HG03575 (cell line): ENCODE results near the gene GPR26.

Experiments used
- ATAC-seq: cut with Tn5 transposase; IDR thresholded peaks from one replicate; pipeline ENCODE4 v1.9.1; 2021; ENCODE audit not compliant: unreplicated experiment, insufficient number of reproducible peaks, low FRiP score; ENCODE audit errors: extremely low read depth

GPR26 gene

GRCh38 chr10:123666318-123667236, at the start of gene GPR26:
TSS of gene GPR26 (plus strand) at chr10:123666355. CDS start at chr10:123666408, 53 bp downstream.
- no peak for ATAC-seq

GRCh38 chr10:123618224-123618623, 47.9 kb upstream of the GPR26 start:
- ATAC-seq, result no peak

- no peak for ATAC-seq
Measured at GRCh38 chr10:123619067-123619855, 46.9 kb upstream of the GPR26 start.

GRCh38 chr10:123620621-123621020, 45.5 kb upstream of the GPR26 start:
- ATAC-seq, result no peak

GRCh38 chr10:123621492-123621891, 44.7 kb upstream of the GPR26 start:
- no peak for ATAC-seq

- no peak for ATAC-seq
Measured at GRCh38 chr10:123621916-123622315, 44.2 kb upstream of the GPR26 start.

GRCh38 chr10:123622381-123622780, 43.8 kb upstream of the GPR26 start:
- no peak for ATAC-seq

- no peak for ATAC-seq
Measured at GRCh38 chr10:123624086-123624485, 42.1 kb upstream of the GPR26 start.

- ATAC-seq, result no peak
Measured at GRCh38 chr10:123633106-123633505, 33.0 kb upstream of the GPR26 start.

- ATAC-seq, result no peak
Measured at GRCh38 chr10:123633636-123634035, 32.5 kb upstream of the GPR26 start.

GRCh38 chr10:123634221-123634620, 31.9 kb upstream of the GPR26 start:
- ATAC-seq, result no peak

- ATAC-seq, result no peak
Measured at GRCh38 chr10:123635131-123635530, 31.0 kb upstream of the GPR26 start.

GRCh38 chr10:123635745-123636144, 30.4 kb upstream of the GPR26 start:
- no peak for ATAC-seq

- no peak for ATAC-seq
Measured at GRCh38 chr10:123636598-123637325, 29.4 kb upstream of the GPR26 start.

GRCh38 chr10:123637326-123637880, 28.8 kb upstream of the GPR26 start:
- no peak for ATAC-seq

GRCh38 chr10:123639131-123639530, 27.0 kb upstream of the GPR26 start:
- ATAC-seq, result no peak

GRCh38 chr10:123640016-123640535, 26.1 kb upstream of the GPR26 start:
- ATAC-seq, result no peak

GRCh38 chr10:123642293-123642692, 23.9 kb upstream of the GPR26 start:
- no peak for ATAC-seq

GRCh38 chr10:123642697-123643096, 23.5 kb upstream of the GPR26 start:
- no peak for ATAC-seq
